Measurements from ENCODE around the gene C4B.

DNA sequence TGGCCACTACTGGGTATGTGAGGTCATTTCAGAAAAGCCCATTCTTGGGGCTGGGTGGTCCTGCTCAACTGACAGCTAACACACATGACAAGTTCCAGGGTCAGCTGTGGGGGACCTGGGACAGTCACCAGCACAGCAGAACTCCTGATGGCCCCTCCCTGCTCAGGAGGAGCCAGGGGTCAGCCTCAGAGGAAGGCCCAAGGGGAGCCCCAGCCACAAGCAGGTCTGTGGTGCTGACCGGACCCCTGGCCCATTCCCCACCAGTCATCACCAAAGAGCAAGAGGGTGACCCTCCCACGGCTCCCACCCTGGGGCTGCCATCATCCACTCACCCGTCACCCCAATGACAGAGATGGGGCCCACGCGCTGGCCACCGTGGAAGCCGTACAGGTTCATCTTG lies 41.7 kb downstream of the C4B start:
- TF ChIP-seq EZH2 (IDR thresholded peaks at IDR 0.05; ENCODE audit: borderline replicate concordance, low read depth, low read length, severe bottlenecking) = no peak
- TF ChIP-seq, protein P1, sequence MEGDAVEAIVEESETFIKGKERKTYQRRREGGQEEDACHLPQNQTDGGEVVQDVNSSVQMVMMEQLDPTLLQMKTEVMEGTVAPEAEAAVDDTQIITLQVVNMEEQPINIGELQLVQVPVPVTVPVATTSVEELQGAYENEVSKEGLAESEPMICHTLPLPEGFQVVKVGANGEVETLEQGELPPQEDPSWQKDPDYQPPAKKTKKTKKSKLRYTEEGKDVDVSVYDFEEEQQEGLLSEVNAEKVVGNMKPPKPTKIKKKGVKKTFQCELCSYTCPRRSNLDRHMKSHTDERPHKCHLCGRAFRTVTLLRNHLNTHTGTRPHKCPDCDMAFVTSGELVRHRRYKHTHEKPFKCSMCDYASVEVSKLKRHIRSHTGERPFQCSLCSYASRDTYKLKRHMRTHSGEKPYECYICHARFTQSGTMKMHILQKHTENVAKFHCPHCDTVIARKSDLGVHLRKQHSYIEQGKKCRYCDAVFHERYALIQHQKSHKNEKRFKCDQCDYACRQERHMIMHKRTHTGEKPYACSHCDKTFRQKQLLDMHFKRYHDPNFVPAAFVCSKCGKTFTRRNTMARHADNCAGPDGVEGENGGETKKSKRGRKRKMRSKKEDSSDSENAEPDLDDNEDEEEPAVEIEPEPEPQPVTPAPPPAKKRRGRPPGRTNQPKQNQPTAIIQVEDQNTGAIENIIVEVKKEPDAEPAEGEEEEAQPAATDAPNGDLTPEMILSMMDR (IDR thresholded peaks at IDR 0.05; ENCODE audit: borderline replicate concordance, extremely low read depth, low read length, poor library complexity, severe bottlenecking) = no peak
